Panc1 (cell line): ENCODE results near the gene SYT8. TPM values are rescaled to one million over a fixed set of nuclear protein-coding genes. Genes with fewer than 3 reads are reported as not detected.

ENCODE experiments used
- ATAC-seq: fragments of 200-7000 bp; cut with Tn5 transposase; 2 replicates; pipeline ENCODE4 v1.9.1; 2020; ENCODE audit warnings: mild to moderate bottlenecking, moderate library complexity
- BruUV-seq: library from RNA; stranded (reverse); fragments of 400-500 nt; replicated peaks from 2 replicates; lab custom pipeline; 2021; lab: Mats Ljungman, UMichigan
- CTCF ChIA-PET: fragments of 300-600 bp; sonication (Branson Sonifier 250); formaldehyde crosslinking; loops from one replicate; lab custom pipeline; 2022; ENCODE audit warnings: antibody characterized with exemption; lab: Charles Lee
- POLR2A ChIA-PET: fragments of 300-600 bp; sonication (Branson Sonifier 250); formaldehyde crosslinking; loops from one replicate; lab custom pipeline; 2022; ENCODE audit warnings: antibody characterized with exemption; lab: Charles Lee
- DNase-seq: peaks from one replicate; pipeline ENCODE4 v3.0.0-alpha.2; 2010; ENCODE audit warnings: low read depth, low spot score
- H3K27ac ChIP-seq: 2 replicates; pipeline ENCODE4 v1.5.1; 2011; ENCODE audit warnings: mild to moderate bottlenecking, low read length, inconsistent platforms
- H3K27me3 ChIP-seq: fragments of 200-500 bp; sonication (Bioruptor generic); 2 replicates; pipeline ENCODE4 v1.6.0; 2014; ENCODE audit warnings: low read length, inconsistent platforms; ENCODE audit not compliant: control insufficient read depth, insufficient read depth
- H3K36me3 ChIP-seq: fragments of 200-500 bp; sonication (Bioruptor generic); 2 replicates; pipeline ENCODE4 v1.5.1; 2014; ENCODE audit warnings: inconsistent platforms, mild to moderate bottlenecking, low read length, moderate library complexity; ENCODE audit not compliant: control insufficient read depth, insufficient read depth
- H3K4me1 ChIP-seq: 2 replicates; pipeline ENCODE4 v1.5.1; 2011; ENCODE audit warnings: inconsistent platforms, mild to moderate bottlenecking, low read length, moderate library complexity; ENCODE audit not compliant: control insufficient read depth, insufficient read depth
- H3K4me3 ChIP-seq, 2 experiments: 2 replicates each; pipeline ENCODE4 v1.5.1; 2011 to 2012; ENCODE audit warnings: low read depth in 2 of 2, low read length in 2 of 2, mild to moderate bottlenecking in 2 of 2, inconsistent platforms in 1 of 2, moderate library complexity in 1 of 2
- H3K9me3 ChIP-seq: fragments of 200-500 bp; sonication (Bioruptor generic); 2 replicates; pipeline ENCODE4 v1.5.1; 2014; ENCODE audit warnings: low read depth, mild to moderate bottlenecking, inconsistent platforms, low read length, moderate library complexity; ENCODE audit not compliant: control insufficient read depth, insufficient read depth
- CTCF ChIP-seq: fragments of 450-650 bp; IDR thresholded peaks from 2 replicates; pipeline ENCODE4 v1.5.1; 2017; ENCODE audit warnings: mild to moderate bottlenecking
- POLR2AphosphoS5 ChIP-seq: IDR thresholded peaks from 2 replicates; pipeline ENCODE4 v1.6.1; 2012; ENCODE audit warnings: mild to moderate bottlenecking, low read depth, low read length, moderate library complexity
- REST ChIP-seq, 2 experiments: IDR thresholded peaks; 2 replicates each; pipeline ENCODE4 v1.6.1; 2011 to 2012; ENCODE audit warnings: low read depth in 2 of 2, control low read depth in 1 of 2, low read length in 1 of 2, mild to moderate bottlenecking in 1 of 2, moderate library complexity in 1 of 2; ENCODE audit not compliant: insufficient read depth in 1 of 2
- SIN3A ChIP-seq: IDR thresholded peaks from 2 replicates; pipeline ENCODE4 v1.6.1; 2012; ENCODE audit warnings: low read depth, mild to moderate bottlenecking, low read length, moderate library complexity, borderline replicate concordance; ENCODE audit not compliant: insufficient read depth
- TCF7L2 ChIP-seq: IDR thresholded peaks from 2 replicates; pipeline ENCODE4 v1.6.1; 2011; ENCODE audit warnings: mild to moderate bottlenecking, low read depth, low read length, inconsistent platforms
- in situ Hi-C: cut with HindIII; loops from 2 replicates; pipeline ENCODE4 v1.10.0; 2016; ENCODE audit warnings: low sequenced_read_pairs, low pct_unique_long_range_greater_than_20kb
- intact Hi-C: fragments of 100-400 bp; cut with micrococcal nuclease; formaldehyde crosslinking; loops from one replicate; pipeline ENCODE4 v1.10.0; 2022; ENCODE audit not compliant: unreplicated experiment
- total RNA-seq: library from RNA; stranded (reverse); gene quantifications from one replicate; pipeline ENCODE4 v1.2.1, GENCODE V29; 2021; ENCODE audit not compliant: unreplicated experiment

SYT8 gene
- total RNA-seq, 1 experiment from 2014 or later: 3.5 TPM

- DNase-seq (no peak), ATAC-seq (no peak)
- intact Hi-C loops: loop anchor here (5.0 kb wide), 1 partner anchor 71 kb away; the partner anchor contains the start of gene CTSD
- Histone ChIP-seq H3K9me3 (no peaks in the 10 kb centered on the region), H3K36me3 (no peaks in the 10 kb centered on the region), H3K27ac (peak overlapping the region; percentile 99), H3K27me3 (no peaks in the 10 kb centered on the region), H3K4me3 (peak overlapping the region in 1 of 2 experiments; percentile 40; a peak in 3 of 4 replicates), H3K4me1 (peaks cover 83% of the 10 kb centered on the region)
- ChIA-PET CTCF (interaction anchor here (0.5 to 7.7 kb wide), 45 partner anchors 9 to 1406 kb away, joined by 3 to 168 read pairs (median 6); partner anchors contain the start of genes CTSD, H19, KRTAP5-6 and MUC5AC), POLR2A (no interaction called here)
- TF ChIP-seq POLR2AphosphoS5: no peak
- TF ChIP-seq CTCF: no peak
- TF ChIP-seq TCF7L2: no peak
- TF ChIP-seq SIN3A: no peak
- TF ChIP-seq REST (IDR thresholded peaks at IDR 0.05; ENCODE audit: insufficient read depth in 1 of 2, low read depth in 2 of 2, low read length in 1 of 2): no peak
- no TSS peak for BruUV-seq
- in situ Hi-C loops: no loop called here
Measured at GRCh38 chr11:1832920-1833295, 1.9 kb upstream of the SYT8 start.

GRCh38 chr11:1834062-1834610 is 654 bp upstream of the SYT8 start:
- H3K9me3 ChIP-seq: no peaks in the 10 kb centered on the region
- H3K4me1 ChIP-seq: peaks cover 73% of the 10 kb centered on the region
- DNase-seq: no peak
- no peak overlapping the region for H3K4me3 ChIP-seq
- H3K36me3 ChIP-seq: no peaks in the 10 kb centered on the region
- H3K27me3 ChIP-seq: no peaks in the 10 kb centered on the region
- ChIA-PET CTCF (interaction anchor here (0.6 to 7.7 kb wide), 14 partner anchors 8 to 323 kb away, joined by 3 to 168 read pairs (median 5); partner anchors contain the start of genes CTSD and TNNT3), POLR2A (interaction anchor here (0.6 kb wide), 1 partner anchor 117 kb away, joined by 4 read pairs; no protein-coding TSS in a partner anchor)
- H3K27ac ChIP-seq: peak overlapping the region; percentile 99
- in situ Hi-C loops: no loop called here
- TF ChIP-seq CTCF (no peak), SIN3A (no peak), POLR2AphosphoS5 (no peak), TCF7L2 (no peak), REST (IDR thresholded peaks at IDR 0.05; ENCODE audit: insufficient read depth in 1 of 2, low read depth in 2 of 2, low read length in 1 of 2) (no peak)
- intact Hi-C loops: loop anchor here (5.0 kb wide), 1 partner anchor 72 kb away; the partner anchor contains the start of gene CTSD
- BruUV-seq: no TSS peak
- no peak for ATAC-seq
